Activated T-cell treated with anti-CD3 and anti-CD28 coated beads, Interleukin-2, amount 50 U/mL, for 72 hours (primary cell): ENCODE results near the gene INCENP. TPM values are rescaled to one million over a fixed set of nuclear protein-coding genes. Genes with fewer than 3 reads are reported as not detected.
"Not testable (repeated sequence)": the region's sequence is repeated elsewhere in the genome, so short reads cannot be mapped to it uniquely, and the experiment has no call there.

Experiments
- ATAC-seq, 2 donors: fragments of 150-1000 bp; cut with Tn5 transposase; replicated peaks in 1 of 2; 2 replicates each; pipeline ENCODE4 v1.10.0; 2021; ENCODE audit warnings: moderate library complexity in 2 of 2, mild to moderate bottlenecking in 1 of 2
- DNase-seq, 2 donors: peaks; one replicate each; pipeline ENCODE4 v3.0.0; 2021 to 2022; ENCODE audit warnings: mixed read lengths in 1 of 2
- H3K27ac Mint-ChIP-seq: one replicate; pipeline ENCODE4 v1.8.0; 2022; ENCODE audit warnings: mild to moderate bottlenecking, moderate library complexity, mixed read lengths
- H3K27me3 Mint-ChIP-seq: one replicate; pipeline ENCODE4 v1.8.0; 2022; ENCODE audit warnings: low read depth, mixed read lengths
- H3K36me3 Mint-ChIP-seq, 2 donors: one replicate each; pipeline ENCODE4 v1.8.0; 2022; ENCODE audit warnings: mixed read lengths in 2 of 2, mild to moderate bottlenecking in 1 of 2; ENCODE audit not compliant: insufficient read depth in 2 of 2
- H3K4me1 Mint-ChIP-seq: one replicate; pipeline ENCODE4 v1.8.0; 2022; ENCODE audit warnings: low read depth, mixed read lengths
- H3K4me3 Mint-ChIP-seq, 2 donors: one replicate each; pipeline ENCODE4 v1.8.0; 2022; ENCODE audit warnings: mild to moderate bottlenecking in 2 of 2, mixed read lengths in 2 of 2, moderate library complexity in 2 of 2
- H3K9me3 Mint-ChIP-seq, 2 donors: one replicate each; pipeline ENCODE4 v1.8.0; 2022; ENCODE audit warnings: mixed read lengths in 2 of 2
- total RNA-seq, 2 donors: library from RNA; stranded (reverse); gene quantifications; one replicate each; pipeline ENCODE4 v1.2.3, GENCODE V29; 2022

INCENP gene
- total RNA-seq, 2 donors from 2014 or later = 129 to 161 TPM

DNA sequence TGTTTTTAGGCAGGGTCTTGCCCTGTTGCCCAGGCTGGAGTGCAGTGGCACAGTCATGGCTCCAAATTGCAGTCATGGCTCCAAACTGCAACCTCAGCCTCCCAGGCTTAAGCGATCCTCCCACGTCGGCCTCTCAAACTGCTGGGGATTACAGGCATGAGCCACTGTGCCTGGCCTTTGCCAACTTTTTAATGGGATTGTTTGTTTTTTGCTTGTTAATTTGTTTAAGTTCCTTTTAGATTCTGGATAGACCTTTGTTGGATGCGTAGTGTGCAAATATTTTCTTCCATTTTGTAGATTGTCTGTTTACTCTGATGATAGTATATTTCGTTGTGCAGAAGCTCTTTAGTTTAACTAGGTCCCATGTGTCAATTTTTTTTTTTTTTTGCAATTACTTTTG, 56.2 kb downstream of the INCENP start:
- Mint-ChIP-seq H3K4me3 (no peak overlapping the region), H3K27me3 (peaks cover 9% of the 10 kb centered on the region), H3K4me1 (no peaks in the 10 kb centered on the region), H3K36me3 (no peaks in the 10 kb centered on the region), H3K9me3 (peaks cover 0 to 2% of the 10 kb centered on the region in 2 donors), H3K27ac (no peak overlapping the region)
- DNase-seq (no peak), ATAC-seq (no peak)

DNA sequence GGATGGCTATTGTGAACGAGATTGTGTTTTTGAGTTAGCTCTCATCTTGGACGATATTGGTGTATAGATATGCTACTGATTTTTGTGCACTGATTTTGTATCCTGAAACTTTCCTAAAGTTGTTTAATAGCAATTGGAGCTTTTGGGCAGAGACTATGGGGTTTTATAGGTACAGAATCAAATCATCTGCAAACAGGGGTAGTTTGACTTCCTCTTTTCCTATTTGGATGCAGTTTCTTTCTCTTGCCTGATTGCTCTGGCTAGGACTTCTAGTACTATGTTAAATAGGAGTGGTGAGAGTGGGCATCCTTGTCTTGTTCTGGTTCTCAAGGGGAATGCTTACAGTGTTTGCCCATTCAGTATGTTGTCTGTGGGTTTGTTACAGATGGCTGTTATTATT, 57.3 kb downstream of the INCENP start:
- peaks cover 15% of the 10 kb centered on the region for H3K27me3 Mint-ChIP-seq
- DNase-seq (no peak), ATAC-seq (no peak)
- H3K4me3 Mint-ChIP-seq = no peak overlapping the region
- H3K9me3 Mint-ChIP-seq = peaks cover 0 to 2% of the 10 kb centered on the region in 2 donors
- H3K36me3 Mint-ChIP-seq = no peaks in the 10 kb centered on the region
- no peaks in the 10 kb centered on the region for H3K4me1 Mint-ChIP-seq
- H3K27ac Mint-ChIP-seq = no peak overlapping the region

DNA sequence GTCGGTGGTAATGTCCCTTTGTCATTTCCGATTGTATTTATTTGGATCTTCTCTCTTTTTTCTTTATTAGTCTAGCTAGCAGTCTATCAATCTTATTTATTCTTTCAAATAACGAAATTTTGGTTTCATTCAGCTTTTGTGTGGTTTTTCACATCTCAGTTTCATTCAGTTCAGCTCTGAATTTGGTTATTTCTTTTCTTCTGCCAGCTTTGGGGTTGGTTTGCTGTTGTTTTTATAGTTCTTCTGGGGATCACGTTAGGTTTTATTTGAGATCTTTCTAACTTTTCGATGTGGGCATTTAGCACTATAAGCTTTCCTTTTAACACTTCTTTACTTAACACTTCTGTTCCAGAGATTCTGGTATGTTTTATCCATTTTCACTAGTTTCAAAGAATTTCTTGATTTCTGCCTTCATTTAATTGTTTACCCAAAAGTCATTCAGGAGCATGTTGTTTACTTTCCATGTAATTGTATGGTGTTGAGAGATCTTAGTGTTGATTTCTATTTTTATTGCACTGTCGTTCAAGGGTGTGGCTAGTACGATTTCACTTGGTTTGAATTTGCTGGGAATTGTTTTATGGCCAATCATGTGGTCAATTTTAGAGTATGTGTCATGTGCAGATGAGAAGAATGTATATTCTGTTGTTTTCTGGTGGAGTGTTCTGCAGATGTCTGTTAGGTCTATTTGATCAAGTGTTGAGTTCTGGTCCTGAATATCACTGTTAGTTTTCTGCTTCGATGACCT, 58.5 kb downstream of the INCENP start:
- DNase-seq (no peak), ATAC-seq (no peak)
- Mint-ChIP-seq H3K9me3 (peaks cover 0 to 2% of the 10 kb centered on the region in 2 donors), H3K36me3 (no peaks in the 10 kb centered on the region), H3K27ac (no peak overlapping the region), H3K27me3 (peaks cover 15% of the 10 kb centered on the region), H3K4me1 (no peaks in the 10 kb centered on the region), H3K4me3 (no peak overlapping the region)

DNA sequence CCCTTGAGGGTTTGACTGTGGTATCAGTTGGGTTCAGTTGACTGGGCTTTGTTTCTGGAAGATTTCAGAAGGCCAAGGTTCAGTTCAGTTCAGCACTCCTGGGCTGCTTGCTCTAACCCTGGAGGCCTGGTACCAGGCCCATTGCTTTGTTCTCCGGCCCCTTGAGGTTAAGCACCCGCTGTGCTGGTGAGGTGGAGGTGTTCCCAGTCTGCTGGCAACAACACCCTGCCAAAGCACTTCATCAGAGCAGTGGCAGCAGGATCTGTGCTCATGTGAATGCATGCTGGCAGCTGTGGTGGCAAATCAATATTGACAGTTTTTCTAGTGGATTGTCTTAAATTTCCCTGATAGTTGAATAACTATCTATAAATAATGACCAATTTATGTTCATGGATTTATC, 62.4 kb downstream of the INCENP start:
- peaks cover 32% of the 10 kb centered on the region for H3K27me3 Mint-ChIP-seq
- H3K4me1 Mint-ChIP-seq = no peaks in the 10 kb centered on the region
- no peaks in the 10 kb centered on the region for H3K36me3 Mint-ChIP-seq
- no peak overlapping the region for H3K4me3 Mint-ChIP-seq
- peaks cover 0 to 2% of the 10 kb centered on the region in 2 donors for H3K9me3 Mint-ChIP-seq
- H3K27ac Mint-ChIP-seq = no peak overlapping the region
- DNase-seq (no peak), ATAC-seq (no peak)

DNA sequence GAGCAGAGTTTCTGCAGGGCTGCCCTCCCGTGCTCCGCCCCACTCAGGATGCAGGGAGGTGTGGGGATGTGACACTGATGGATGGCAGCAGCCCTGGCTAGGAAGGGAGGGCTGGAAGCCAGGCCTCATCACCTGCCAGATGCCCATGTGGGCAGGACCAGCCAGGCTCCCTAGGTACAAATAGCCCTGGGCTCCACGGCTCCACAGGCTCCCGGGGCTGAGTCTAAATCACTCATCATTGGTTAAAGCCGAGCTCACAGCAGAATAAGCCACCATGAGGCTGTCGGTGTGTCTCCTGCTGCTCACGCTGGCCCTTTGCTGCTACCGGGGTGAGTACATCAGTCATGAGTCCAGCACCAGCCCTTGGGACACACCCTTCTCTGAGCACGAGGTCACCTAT, 66.2 kb downstream of the INCENP start, which contains the start of gene SCGB1D1:
TSS of gene SCGB1D1 (plus strand) at position 206 of the 400 bp plus-strand sequence. CDS start at position 275, 69 bp downstream.
- no peak for DNase-seq
- Mint-ChIP-seq H3K4me1 (no peaks in the 10 kb centered on the region), H3K36me3 (no peaks in the 10 kb centered on the region), H3K4me3 (no peak within 1 kb of the TSS), H3K9me3 (no peaks in the 10 kb centered on the region), H3K27ac (no peak within 1 kb of the TSS), H3K27me3 (peaks cover 43% of the 10 kb centered on the region)
- ATAC-seq = no peak

DNA sequence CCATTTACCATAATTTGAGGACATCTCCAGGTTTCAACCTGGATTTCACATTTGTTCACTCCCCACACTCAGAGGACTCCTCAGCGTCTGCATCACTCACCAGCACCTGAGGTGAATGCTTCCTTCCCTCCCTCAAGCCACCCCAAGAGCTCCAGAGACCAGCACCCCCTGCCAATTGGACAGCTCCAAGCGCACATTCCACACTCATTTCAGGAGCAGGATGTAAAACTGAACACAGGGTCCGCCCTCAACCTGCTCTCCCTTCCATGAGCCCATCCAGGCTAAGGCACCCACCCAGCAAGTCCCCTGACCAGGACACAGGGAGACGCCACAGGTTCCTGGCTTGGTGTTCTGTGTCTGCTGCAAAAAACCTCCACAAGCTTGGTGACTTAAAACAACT, 70.1 kb downstream of the INCENP start:
- Mint-ChIP-seq H3K27ac (no peak overlapping the region), H3K36me3 (no peaks in the 10 kb centered on the region), H3K27me3 (peaks cover 49% of the 10 kb centered on the region), H3K4me3 (no peak overlapping the region), H3K9me3 (no peaks in the 10 kb centered on the region), H3K4me1 (no peaks in the 10 kb centered on the region)
- no peak for ATAC-seq
- no peak for DNase-seq

DNA sequence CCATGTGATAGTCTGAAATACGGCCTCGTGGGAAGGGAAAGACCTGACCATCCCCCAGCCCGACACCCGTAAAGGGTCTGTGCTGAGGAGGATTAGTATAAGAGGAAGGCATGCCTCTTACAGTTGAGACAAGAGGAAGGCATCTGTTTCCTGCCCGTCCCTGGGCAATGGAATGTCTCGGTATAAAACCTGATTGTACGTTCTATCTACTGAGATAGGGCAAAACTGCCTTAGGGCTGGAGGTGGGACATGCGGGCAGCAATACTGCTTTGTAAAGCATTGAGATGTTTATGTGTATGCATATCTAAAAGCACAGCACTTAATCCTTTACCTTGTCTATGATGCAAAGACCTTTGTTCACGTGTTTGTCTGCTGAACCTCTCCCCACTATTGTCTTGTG, 71.2 kb downstream of the INCENP start:
- H3K4me3 Mint-ChIP-seq, H3K27ac Mint-ChIP-seq, H3K4me1 Mint-ChIP-seq, ATAC-seq, H3K36me3 Mint-ChIP-seq, DNase-seq, H3K9me3 Mint-ChIP-seq: not testable (repeated sequence)
- peaks cover 44% of the 10 kb centered on the region for H3K27me3 Mint-ChIP-seq

DNA sequence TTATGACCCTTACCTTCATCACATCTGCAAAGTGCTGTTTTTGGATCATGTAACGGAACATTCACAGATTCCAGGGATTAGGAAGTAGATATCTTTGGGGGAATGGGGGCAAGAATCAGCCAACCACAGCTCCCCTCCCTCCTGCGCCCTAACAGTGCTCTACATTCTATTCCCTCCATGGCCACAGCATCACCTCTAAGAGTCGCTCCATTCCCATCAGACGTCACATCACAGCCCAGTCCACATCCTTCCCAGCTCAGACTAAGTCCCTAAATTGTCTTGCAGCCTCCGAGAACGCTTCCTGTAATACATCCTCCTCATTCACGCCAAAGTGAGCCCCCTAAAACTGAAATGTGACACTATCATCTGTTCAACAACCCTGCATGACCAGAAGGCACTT, 72.1 kb downstream of the INCENP start:
- no peak for ATAC-seq
- Mint-ChIP-seq H3K27ac (no peak overlapping the region), H3K9me3 (no peaks in the 10 kb centered on the region), H3K27me3 (peaks cover 39% of the 10 kb centered on the region), H3K4me1 (no peaks in the 10 kb centered on the region), H3K36me3 (no peaks in the 10 kb centered on the region), H3K4me3 (no peak overlapping the region)
- no peak for DNase-seq

DNA sequence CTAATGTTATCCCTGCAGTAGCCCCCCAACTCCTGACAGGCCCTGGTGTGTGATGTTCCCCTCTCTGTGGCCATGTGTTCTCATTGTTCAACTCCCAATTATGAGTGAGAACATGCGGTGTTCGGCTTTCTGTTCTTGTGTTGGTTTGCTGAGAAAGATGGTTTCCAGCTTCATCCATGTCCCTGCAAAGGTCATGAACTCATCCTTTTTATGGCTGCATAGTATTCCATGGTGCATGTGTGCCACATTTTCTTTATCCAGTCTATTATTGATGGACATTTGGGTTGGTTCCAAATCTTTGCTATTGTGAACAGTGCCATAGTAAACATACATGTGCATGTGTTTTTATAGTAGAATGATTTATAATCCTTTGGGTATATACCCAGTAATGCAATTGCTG, 73.6 kb downstream of the INCENP start:
- H3K9me3 Mint-ChIP-seq, H3K4me1 Mint-ChIP-seq, H3K4me3 Mint-ChIP-seq, H3K36me3 Mint-ChIP-seq, H3K27ac Mint-ChIP-seq, DNase-seq, ATAC-seq: not testable (repeated sequence)
- peaks cover 45% of the 10 kb centered on the region for H3K27me3 Mint-ChIP-seq

DNA sequence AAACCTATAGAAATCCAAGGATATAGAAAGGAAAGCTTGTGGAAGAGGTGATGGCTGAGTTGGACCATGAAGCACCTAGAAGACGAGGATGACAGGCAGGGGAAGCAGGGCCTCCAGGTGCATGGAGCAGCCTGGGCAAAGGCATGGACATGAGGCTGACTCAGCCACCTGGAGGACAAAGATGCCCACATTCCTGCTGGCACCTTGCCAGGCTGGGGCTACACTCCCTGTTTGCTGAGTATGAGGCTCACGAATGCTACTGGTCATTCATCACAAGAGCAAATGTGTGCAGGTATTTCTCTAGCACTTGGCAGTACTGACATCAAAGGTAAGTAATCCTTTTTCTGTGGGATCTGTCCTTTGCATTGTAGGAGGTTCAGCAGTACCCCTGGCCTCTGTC, 77.6 kb downstream of the INCENP start:
- Mint-ChIP-seq H3K27me3 (peaks cover 15% of the 10 kb centered on the region), H3K36me3 (no peaks in the 10 kb centered on the region), H3K4me3 (no peak overlapping the region), H3K4me1 (no peaks in the 10 kb centered on the region), H3K9me3 (no peaks in the 10 kb centered on the region), H3K27ac (no peak overlapping the region)
- no peak for DNase-seq
- ATAC-seq = no peak

Other genes with a start within 250 kb of the INCENP start
- 10 to 100 TPM; 14.7 to 22.3 TPM for gene FADS3, start 232.5 kb upstream of the INCENP start, total RNA-seq
- under 1 TPM; 0.34 to 0.49 TPM for gene RAB3IL1, start 206.4 kb upstream of the INCENP start, total RNA-seq
- gene BEST1, start 173.7 kb upstream of the INCENP start, total RNA-seq = 1 to 10 TPM; 1.9 to 4.1 TPM
- 1,000 to 10,000 TPM; 1,135 to 1,244 TPM for gene FTH1, start 156.4 kb upstream of the INCENP start, total RNA-seq
- gene SCGB1D1, start 66.2 kb downstream of the INCENP start, total RNA-seq = not detected
- gene SCGB2A1, start 84.7 kb downstream of the INCENP start, total RNA-seq = not detected
- gene SCGB1D2, start 118.2 kb downstream of the INCENP start, total RNA-seq = not detected
- gene SCGB2A2, start 146.1 kb downstream of the INCENP start, total RNA-seq = not detected
- not detected for gene SCGB1D4, start 175.1 kb downstream of the INCENP start, total RNA-seq
- 1 to 10 TPM; 5.1 to 8.8 TPM for gene ASRGL1, start 213.4 kb downstream of the INCENP start, total RNA-seq